Colonic mucosa (tissue), 4 donors: ENCODE measurements around the gene FAM20B. TPM values are rescaled to one million over a fixed set of nuclear protein-coding genes. Genes with fewer than 3 reads are reported as not detected.

Experiments used
- DNase-seq: peaks from one replicate; pipeline ENCODE4 v3.0.0-alpha.2; 2020
- H3K27ac ChIP-seq: fragments of 200-600 bp; one replicate; pipeline ENCODE4 v1.8.0; 2021
- H3K27me3 ChIP-seq: fragments of 200-600 bp; one replicate; pipeline ENCODE4 v1.8.0; 2021
- H3K36me3 ChIP-seq: fragments of 200-600 bp; one replicate; pipeline ENCODE4 v1.8.0; 2021
- H3K4me1 ChIP-seq: fragments of 200-600 bp; one replicate; pipeline ENCODE4 v1.8.0; 2021; ENCODE audit warnings: mild to moderate bottlenecking
- H3K4me3 ChIP-seq: fragments of 200-600 bp; one replicate; pipeline ENCODE4 v1.8.0; 2021
- H3K9ac ChIP-seq, 2 donors: one replicate each; pipeline ENCODE4 v1.7.0; 2013; ENCODE audit warnings: control low read depth in 2 of 2, low read depth in 2 of 2, low read length in 2 of 2
- H3K9me3 ChIP-seq: fragments of 200-600 bp; one replicate; pipeline ENCODE4 v1.8.0; 2021
- CTCF ChIP-seq: fragments of 200-600 bp; IDR thresholded peaks from one replicate; pipeline ENCODE4 v1.8.0; 2022; ENCODE audit warnings: antibody characterized with exemption, mild to moderate bottlenecking
- intact Hi-C: fragments of 100-400 bp; cut with DNase I; formaldehyde crosslinking; loops from one replicate; pipeline ENCODE4 v1.14.1; 2022
- total RNA-seq, 2 donors: library from RNA; stranded (reverse); fragmentation: NEBNext Ultra II Directional in 1 of 2; extraction: Animal tissue kit (Norgen Biotek cat#: 25700) in 1 of 2; gene quantifications; one replicate each; pipeline ENCODE4 v1.2.1, GENCODE V29; 2021
- donor health status: healthy.
- donor health status: DM: no; HTN: no; CAD: no.
- donor health status: DM: no; HTN: no; CAD: no.

Gene FAM20B
- total RNA-seq, 2 donors from 2014 or later: 38.9 to 45.1 TPM

GRCh38 chr1:179030683-179031082 lies 5.0 kb downstream of the FAM20B start:
- Histone ChIP-seq H3K9ac (no peak overlapping the region), H3K27me3 (no peaks in the 10 kb centered on the region), H3K4me3 (no peak overlapping the region), H3K4me1 (no peaks in the 10 kb centered on the region), H3K36me3 (no peaks in the 10 kb centered on the region), H3K27ac (no peak overlapping the region), H3K9me3 (no peaks in the 10 kb centered on the region)
- intact Hi-C loops: no loop called here
- no peak for TF ChIP-seq CTCF
- no peak for DNase-seq

GRCh38 chr1:179031284-179031683 lies 5.6 kb downstream of the FAM20B start:
- Histone ChIP-seq H3K4me1 (no peaks in the 10 kb centered on the region), H3K36me3 (no peaks in the 10 kb centered on the region), H3K9me3 (no peaks in the 10 kb centered on the region), H3K27ac (no peak overlapping the region), H3K4me3 (no peak overlapping the region), H3K27me3 (no peaks in the 10 kb centered on the region), H3K9ac (no peak overlapping the region)
- intact Hi-C loops: no loop called here
- no peak for DNase-seq
- TF ChIP-seq CTCF: no peak

- Histone ChIP-seq H3K9ac (no peak overlapping the region), H3K27me3 (no peaks in the 10 kb centered on the region), H3K9me3 (no peaks in the 10 kb centered on the region), H3K4me3 (no peak overlapping the region), H3K27ac (no peak overlapping the region), H3K36me3 (no peaks in the 10 kb centered on the region), H3K4me1 (no peaks in the 10 kb centered on the region)
- DNase-seq: no peak
- intact Hi-C loops: no loop called here
- no peak for TF ChIP-seq CTCF
Observed at GRCh38 chr1:179031855-179032513, 6.3 kb downstream of the FAM20B start.

GRCh38 chr1:179034720-179035119 lies 9.0 kb downstream of the FAM20B start:
- Histone ChIP-seq H3K27ac (no peak overlapping the region), H3K9ac (no peak overlapping the region), H3K4me3 (no peak overlapping the region), H3K36me3 (no peaks in the 10 kb centered on the region), H3K27me3 (no peaks in the 10 kb centered on the region), H3K4me1 (no peaks in the 10 kb centered on the region), H3K9me3 (no peaks in the 10 kb centered on the region)
- intact Hi-C loops: no loop called here
- no peak for TF ChIP-seq CTCF
- no peak for DNase-seq

GRCh38 chr1:179036844-179037465 lies 11.3 kb downstream of the FAM20B start:
- Histone ChIP-seq H3K4me3 (no peak overlapping the region), H3K36me3 (no peaks in the 10 kb centered on the region), H3K4me1 (no peaks in the 10 kb centered on the region), H3K27ac (no peak overlapping the region), H3K27me3 (no peaks in the 10 kb centered on the region), H3K9ac (no peak overlapping the region), H3K9me3 (no peaks in the 10 kb centered on the region)
- DNase-seq: no peak
- TF ChIP-seq CTCF: no peak
- intact Hi-C loops: no loop called here
